WI38 (cell line): Measurements from ENCODE around the gene NUMB.

Source experiments
- H3K4me3 ChIP-seq: 2 replicates; pipeline ENCODE4 v1.5.1; 2011; ENCODE audit warnings: low read depth, mild to moderate bottlenecking, control low read depth, low read length
- TF ChIP-seq, protein P1 (sequence below): IDR thresholded peaks from 2 replicates; pipeline ENCODE4 v1.5.1; 2012; ENCODE audit warnings: low read depth, mild to moderate bottlenecking, control low read depth, low read length

Gene NUMB

DNA sequence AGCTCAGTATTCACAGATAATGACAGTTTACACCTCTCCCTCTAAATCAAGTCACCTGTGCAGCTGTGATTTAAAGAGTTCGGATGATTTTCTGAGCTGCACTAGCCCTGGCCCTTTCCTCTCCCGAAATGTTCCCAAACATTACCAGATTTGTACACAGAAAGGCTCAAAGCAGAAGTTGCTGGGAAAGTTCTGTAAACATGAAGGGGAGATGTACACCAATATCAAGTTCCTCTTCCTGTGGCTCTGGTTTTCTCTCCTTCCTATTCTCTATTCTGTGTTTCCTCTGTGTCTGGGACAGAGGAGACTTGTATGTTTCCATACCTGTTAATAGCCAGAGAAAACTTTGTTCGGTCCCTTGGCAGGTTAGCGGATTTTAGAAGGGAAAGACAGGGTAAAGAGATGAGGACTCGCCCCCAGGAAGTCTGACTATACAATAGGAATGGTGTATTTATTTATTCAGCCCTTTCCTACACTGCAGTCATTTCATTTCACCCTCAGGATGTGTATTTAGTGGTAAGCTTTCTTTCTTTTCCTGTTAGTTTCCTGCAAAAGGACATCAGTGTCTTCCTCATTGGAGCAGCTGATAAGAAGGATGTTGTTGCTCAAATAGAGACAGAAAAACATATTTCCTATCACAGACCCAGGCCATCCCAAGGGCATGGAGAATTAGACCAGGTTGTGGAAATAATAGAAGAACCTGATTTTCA lies 7.6 kb upstream of the NUMB start:
- TF ChIP-seq, protein P1, sequence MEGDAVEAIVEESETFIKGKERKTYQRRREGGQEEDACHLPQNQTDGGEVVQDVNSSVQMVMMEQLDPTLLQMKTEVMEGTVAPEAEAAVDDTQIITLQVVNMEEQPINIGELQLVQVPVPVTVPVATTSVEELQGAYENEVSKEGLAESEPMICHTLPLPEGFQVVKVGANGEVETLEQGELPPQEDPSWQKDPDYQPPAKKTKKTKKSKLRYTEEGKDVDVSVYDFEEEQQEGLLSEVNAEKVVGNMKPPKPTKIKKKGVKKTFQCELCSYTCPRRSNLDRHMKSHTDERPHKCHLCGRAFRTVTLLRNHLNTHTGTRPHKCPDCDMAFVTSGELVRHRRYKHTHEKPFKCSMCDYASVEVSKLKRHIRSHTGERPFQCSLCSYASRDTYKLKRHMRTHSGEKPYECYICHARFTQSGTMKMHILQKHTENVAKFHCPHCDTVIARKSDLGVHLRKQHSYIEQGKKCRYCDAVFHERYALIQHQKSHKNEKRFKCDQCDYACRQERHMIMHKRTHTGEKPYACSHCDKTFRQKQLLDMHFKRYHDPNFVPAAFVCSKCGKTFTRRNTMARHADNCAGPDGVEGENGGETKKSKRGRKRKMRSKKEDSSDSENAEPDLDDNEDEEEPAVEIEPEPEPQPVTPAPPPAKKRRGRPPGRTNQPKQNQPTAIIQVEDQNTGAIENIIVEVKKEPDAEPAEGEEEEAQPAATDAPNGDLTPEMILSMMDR: no peak
- peak overlapping the region; percentile 39 for H3K4me3 ChIP-seq

DNA sequence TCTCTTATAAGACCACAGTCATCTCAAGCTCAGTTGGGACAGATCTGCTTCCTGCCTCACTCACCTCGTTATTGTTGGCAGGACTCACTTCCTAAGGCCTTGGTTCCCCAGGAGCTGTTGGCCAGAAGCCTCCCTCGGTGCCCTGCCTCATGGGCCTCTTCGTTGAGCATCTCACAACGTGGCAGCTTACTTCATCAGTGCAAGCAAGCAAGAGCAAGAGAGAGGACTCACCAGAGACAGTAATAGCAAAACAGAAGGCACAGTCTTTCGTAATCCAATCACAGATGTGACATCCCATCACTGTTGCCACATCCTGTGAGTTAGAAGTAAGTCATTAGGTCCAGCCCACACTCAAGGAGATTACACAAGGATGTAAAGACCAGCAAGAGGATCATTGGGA lies 5.1 kb upstream of the NUMB start:
- H3K4me3 ChIP-seq: peak overlapping the region; percentile 29
- TF ChIP-seq, protein P1: no peak

DNA sequence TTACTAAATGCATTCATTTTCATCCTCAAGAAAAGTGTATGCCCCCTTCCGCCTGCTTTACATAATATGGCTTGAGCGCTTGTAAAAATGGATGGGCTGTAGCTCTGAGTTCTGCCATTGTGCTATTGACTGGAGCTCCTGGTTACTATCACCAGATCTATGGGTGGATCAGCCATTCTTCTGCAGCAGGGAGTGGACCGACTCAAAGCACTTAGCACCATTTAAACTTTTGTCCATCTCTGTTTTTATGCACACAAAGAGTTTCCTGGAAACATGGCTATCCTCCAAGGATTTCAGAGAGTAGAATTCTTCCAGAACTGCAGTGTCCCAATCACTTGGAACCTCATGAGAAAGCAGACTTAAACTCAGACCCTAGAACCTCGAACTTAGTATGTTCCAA lies 4.5 kb upstream of the NUMB start:
- peak overlapping the region; percentile 29 for H3K4me3 ChIP-seq
- TF ChIP-seq, protein P1: no peak

DNA sequence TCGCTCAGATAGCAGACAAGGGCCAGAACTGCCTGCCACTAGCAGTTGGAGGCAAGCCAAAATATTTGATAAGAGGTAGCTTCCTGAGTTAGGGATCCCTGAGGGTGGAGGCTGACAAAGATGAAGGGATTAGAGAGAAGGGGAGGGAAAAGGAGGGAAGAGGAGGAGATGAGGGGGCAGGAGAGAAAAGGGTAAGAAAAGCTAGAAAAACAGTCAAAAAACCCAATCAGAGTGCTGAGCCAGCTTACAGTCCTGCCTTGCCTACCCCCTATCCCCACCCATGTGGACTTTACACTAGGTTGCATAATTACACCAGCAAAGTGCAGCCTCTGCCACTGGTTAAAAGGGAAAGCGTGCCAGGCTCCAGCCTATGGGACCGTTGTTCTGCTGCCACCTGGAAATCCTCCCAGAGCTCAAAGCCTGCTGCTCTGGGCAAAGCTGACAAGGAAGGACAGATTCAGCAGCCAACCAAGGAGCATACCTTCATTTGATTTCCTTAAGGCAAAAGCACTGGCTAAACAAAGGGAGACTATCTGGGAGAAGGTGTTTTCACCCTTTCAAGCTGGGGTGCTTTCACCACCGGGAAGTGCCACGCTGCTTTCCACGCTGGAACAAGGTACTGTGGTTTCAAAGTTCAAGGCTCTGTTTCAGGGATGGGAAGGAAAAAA lies 3.8 kb upstream of the NUMB start:
- peak overlapping the region; percentile 9 for H3K4me3 ChIP-seq
- TF ChIP-seq, protein P1: no peak

DNA sequence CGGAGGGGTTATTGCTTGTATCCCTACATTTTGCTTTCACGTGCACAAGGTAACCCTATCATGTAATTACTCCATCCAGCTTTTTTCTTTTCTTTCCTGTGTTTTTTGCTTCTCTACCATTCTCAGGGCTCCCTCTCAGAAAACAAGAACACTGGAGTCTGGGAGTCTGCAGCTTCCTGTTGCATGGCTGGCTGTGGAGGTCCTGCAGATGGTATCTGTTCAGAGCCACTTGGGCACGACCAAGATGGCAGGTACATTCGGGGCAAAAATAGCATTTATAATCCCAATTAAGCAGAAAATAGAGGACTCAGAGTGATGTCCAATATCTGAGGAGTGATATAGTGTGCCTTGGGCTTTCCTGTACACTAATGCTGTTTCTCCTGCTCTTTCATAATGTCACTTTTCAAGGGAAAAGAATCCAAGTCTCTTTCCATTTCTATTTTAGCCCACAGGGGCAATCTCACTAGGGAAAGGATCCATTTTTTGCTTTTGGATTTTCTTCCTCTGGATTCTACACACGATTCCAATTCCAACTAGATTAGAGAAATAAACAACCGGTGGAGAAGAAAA lies 3.2 kb upstream of the NUMB start:
- TF ChIP-seq, protein P1: no peak
- peak overlapping the region; percentile 9 for H3K4me3 ChIP-seq

DNA sequence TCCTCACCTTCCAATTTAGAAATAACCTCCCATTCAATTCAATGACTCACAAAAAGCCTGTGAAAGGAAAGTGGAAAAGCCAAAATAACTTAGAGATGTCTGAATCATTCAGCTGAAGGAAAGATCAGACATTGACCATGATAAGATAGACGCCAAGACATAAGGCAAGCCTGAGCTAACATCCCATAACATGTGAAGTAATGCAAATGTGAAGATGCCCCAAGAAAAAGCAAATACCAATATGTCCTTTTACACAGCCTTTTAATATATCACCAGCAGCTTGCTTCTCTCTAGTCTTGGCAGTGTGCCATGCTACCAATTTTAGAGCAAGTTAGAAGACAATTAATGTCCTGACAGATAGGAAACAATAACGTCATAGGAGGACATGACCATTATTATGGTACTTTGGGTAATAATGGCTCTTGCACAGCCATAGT lies 2.4 kb upstream of the NUMB start:
- TF ChIP-seq, protein P1: no peak
- H3K4me3 ChIP-seq: no peak overlapping the region

DNA sequence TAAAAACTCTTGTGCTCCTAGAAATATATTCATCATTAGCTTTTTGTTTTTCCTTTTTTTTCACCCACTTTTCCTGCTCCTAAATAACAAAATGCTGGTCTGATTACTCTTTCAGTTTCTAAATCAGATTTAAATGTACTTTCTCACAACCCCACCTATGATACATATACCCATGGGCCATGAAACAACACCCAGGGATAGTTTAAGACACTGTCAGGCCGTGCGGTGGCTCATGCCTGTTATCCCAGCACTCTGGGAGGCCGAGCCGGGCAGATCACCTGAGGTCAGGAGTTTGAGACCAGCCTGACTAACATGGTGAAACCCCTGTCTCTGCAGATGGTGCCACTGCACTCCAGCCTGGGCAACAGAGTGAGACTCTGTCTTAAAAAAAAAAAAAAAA lies 1.6 kb upstream of the NUMB start:
- TF ChIP-seq, protein P1: no peak
- H3K4me3 ChIP-seq: no peak overlapping the region
